Stimulated activated naive B cell treated with anti-CD40 and anti-IgM and Interleukin-4, amounts not matched to agents 10 μg/mL and 1 μg/mL and 100 μg/mL, for 72 hours (primary cell): ENCODE data around the gene FOXL3.

ENCODE experiments used
- ATAC-seq, 2 donors: fragments of 150-1000 bp; cut with Tn5 transposase; replicated peaks; 2 replicates each; pipeline ENCODE4 v1.10.0; 2021; ENCODE audit warnings: moderate library complexity in 1 of 2
- DNase-seq: peaks from one replicate; pipeline ENCODE4 v3.0.0; 2021
- H3K27ac Mint-ChIP-seq: one replicate; pipeline ENCODE4 v1.8.0; 2022; ENCODE audit warnings: mild to moderate bottlenecking, mixed read lengths
- H3K27me3 Mint-ChIP-seq, 2 donors: one replicate each; pipeline ENCODE4 v1.8.0; 2022; ENCODE audit warnings: mixed read lengths in 2 of 2
- H3K36me3 Mint-ChIP-seq, 2 donors: one replicate each; pipeline ENCODE4 v1.8.0; 2022; ENCODE audit warnings: mixed read lengths in 2 of 2, mild to moderate bottlenecking in 1 of 2
- H3K4me1 Mint-ChIP-seq, 2 donors: one replicate each; pipeline ENCODE4 v1.8.0; 2022; ENCODE audit warnings: mixed read lengths in 2 of 2, mild to moderate bottlenecking in 1 of 2
- H3K4me3 Mint-ChIP-seq, 2 donors: one replicate each; pipeline ENCODE4 v1.8.0; 2022; ENCODE audit warnings: mild to moderate bottlenecking in 2 of 2, mixed read lengths in 2 of 2, moderate library complexity in 1 of 2
- H3K9me3 Mint-ChIP-seq, 2 donors: one replicate each; pipeline ENCODE4 v1.8.0; 2022; ENCODE audit warnings: mixed read lengths in 2 of 2, mild to moderate bottlenecking in 1 of 2

FOXL3 gene

DNA sequence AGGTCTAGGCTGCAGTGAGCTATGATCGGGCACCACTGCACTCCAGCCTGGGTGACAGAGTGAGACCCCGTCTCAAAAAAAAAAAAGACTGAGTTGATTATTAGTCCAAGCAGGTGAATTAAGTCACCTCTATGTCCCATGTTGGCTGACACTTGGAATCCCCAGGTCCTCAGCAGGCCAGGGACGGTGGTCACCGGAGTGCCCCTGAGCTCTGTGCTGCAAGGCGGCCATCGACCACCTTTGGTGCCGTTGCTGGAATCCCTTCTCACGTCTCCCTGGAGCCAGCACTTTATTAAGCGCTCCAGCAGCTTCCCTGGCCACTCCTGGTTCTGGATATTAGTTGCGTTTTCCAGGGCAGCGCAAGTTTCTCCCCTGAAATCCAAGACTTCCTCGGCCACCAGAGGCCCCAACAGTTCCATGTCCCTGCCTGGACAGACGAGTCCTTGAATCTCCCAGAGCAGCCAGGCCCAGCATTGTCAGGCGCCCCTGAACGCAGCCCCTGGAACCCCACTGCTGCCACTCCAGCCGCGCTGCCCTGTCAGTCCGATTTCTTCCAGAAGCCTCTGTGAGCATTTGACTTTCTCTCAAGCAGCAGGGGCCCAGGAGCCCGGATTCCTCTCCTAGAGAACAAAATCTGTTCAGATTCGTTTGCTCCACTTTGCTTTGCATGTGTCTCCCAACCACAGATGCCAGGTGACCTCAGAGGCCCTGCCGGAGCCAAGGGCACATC lies 38.4 kb upstream of the FOXL3 start:
- H3K9me3 Mint-ChIP-seq: no peaks in the 10 kb centered on the region
- H3K4me1 Mint-ChIP-seq: no peaks in the 10 kb centered on the region
- no peak for ATAC-seq

DNA sequence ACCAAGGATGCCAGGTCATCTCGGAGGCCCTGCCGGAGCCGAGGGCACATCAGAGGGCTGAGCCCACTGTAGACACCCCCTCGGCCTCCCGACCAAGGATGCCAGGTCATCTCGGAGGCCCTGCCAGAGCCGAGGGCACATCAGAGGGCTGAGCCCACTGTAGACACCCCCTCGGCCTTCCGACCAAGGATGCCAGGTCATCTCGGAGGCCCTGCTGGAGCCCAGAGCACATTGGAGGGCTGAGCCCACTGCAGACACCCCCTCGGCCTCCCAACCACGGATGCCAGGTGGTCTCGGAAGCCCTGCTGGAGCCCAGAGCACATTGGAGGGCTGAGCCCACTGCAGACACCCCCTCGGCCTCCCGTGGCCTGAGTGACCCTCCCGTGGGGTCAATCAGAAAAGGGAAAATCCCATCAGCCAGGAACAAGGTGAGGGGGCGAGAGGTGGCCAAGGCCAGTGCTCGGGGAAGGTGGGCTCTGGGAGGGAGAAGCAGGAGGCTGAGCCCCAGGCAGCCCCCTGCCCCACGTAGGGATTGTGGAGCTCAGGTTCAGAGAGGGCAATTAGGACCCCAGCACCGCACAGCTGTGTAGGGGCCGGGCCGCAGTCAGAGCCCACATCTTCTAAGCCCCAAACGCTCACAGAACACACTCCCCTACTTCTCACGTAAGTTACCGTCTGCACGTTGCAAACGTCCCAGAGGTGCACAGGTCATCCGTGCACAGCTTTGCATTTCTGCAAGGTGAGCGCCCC lies 37.6 kb upstream of the FOXL3 start:
- Mint-ChIP-seq H3K27ac (no peak overlapping the region), H3K36me3 (no peaks in the 10 kb centered on the region), H3K4me1 (no peaks in the 10 kb centered on the region), H3K4me3 (no peak overlapping the region), H3K9me3 (no peaks in the 10 kb centered on the region), H3K27me3 (no peaks in the 10 kb centered on the region)
- ATAC-seq (no peak), DNase-seq (no peak)

More for the DNA sequence above, 38.4 kb upstream of the FOXL3 start:
- DNase-seq: no peak
- no peak overlapping the region for H3K4me3 Mint-ChIP-seq
- peaks cover 0 to under 1% of the 10 kb centered on the region in 2 donors for H3K27me3 Mint-ChIP-seq
- H3K36me3 Mint-ChIP-seq: no peaks in the 10 kb centered on the region
- no peak overlapping the region for H3K27ac Mint-ChIP-seq

DNA sequence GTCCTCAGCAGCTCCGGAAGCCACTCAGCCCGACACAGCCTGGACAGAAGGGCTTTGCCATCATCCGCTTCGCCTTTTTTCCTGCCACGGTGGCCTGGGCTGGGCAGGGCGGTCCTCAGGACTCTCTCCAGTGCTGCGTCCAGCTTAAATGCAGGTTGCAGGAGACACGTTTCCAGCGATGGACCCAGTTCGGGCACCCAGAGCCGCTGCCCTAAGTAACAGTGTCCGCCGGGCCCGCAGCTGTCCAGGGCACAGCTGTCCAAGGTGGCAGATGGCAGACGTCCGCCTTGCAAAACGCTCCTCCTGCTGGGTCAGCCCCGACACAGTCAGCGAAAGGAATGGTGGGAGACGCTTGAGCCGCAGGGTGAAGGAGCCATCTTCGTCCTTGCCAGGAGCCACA lies 37.0 kb upstream of the FOXL3 start:
- Mint-ChIP-seq H3K36me3 (no peaks in the 10 kb centered on the region), H3K9me3 (no peaks in the 10 kb centered on the region), H3K27me3 (no peaks in the 10 kb centered on the region), H3K4me3 (no peak overlapping the region), H3K4me1 (no peaks in the 10 kb centered on the region), H3K27ac (no peak overlapping the region)
- ATAC-seq: no peak
- DNase-seq: no peak

DNA sequence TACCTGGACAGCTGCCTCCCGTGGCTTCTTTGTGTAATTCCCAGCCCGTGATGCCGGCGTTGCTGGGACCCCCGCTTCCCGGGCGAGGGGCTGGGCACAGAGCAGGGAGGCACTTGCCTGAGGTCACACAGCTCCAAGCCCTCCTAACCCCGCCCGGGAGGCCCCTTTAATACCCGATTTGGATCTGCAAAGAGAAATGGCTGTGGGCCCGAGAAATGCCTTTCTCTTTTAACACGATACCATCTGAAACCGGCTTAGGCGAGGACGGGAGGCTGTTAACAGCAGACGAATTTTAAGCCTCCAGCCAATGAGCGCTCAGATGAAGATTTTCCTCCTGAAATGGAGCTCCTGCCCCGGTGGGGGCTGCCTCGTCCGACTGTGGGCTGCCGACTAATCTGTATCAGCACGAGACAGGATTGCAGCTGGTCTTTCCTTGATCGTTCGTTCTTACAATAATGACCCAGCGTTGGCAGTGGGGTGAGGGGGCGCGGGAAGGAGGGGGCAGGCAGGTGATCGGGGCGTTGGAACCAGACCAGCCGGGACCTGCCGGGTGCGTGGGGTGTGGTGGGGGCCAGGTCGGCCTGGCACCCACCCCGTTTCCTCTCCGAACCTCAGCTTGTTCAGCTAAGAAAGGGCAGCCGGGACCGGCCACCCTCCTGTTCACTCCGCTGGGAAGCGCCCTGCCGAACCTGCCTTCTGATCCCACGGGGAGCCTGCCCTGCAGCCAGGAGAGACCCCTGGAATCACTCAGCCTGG lies 36.2 kb upstream of the FOXL3 start:
- Mint-ChIP-seq H3K4me3 (no peak overlapping the region), H3K27ac (no peak overlapping the region), H3K36me3 (no peaks in the 10 kb centered on the region), H3K27me3 (no peaks in the 10 kb centered on the region), H3K9me3 (no peaks in the 10 kb centered on the region), H3K4me1 (no peaks in the 10 kb centered on the region)
- DNase-seq (no peak), ATAC-seq (no peak)

DNA sequence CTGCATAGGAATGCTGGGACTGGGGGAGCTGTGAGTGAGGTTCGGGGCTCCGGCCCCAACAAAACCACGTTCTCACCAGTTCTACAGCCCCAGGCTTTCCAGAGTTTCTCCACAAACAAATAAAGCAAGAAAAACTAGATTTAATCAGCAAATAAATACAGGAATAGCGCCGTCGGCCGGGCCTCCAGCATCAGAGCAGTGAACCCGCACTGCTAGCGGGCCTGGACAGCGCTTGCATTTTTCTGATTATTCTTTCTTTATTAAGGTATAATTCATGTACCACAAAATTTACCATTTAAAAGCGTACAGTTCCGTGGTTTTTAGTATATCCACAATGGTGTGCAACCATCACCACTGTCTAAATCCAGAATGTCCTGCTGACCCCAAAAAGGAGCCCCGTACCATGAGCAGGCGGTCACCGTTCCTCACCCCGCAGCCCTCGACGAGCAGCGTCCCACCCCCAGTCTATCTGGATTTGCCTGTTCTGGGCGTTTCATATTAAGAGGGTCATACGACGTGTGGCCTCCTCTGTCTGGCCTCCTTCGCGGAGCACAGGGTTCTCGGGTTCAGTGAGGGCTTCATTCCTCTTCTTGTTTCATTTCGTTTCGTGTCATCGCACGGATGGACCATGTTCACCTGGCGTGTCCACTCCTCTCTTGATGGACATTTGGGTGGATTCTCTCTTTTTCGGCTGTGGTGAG lies 35.5 kb upstream of the FOXL3 start:
- no peak for ATAC-seq
- Mint-ChIP-seq H3K4me3 (no peak overlapping the region), H3K9me3 (no peaks in the 10 kb centered on the region), H3K36me3 (no peaks in the 10 kb centered on the region), H3K4me1 (no peaks in the 10 kb centered on the region), H3K27me3 (no peaks in the 10 kb centered on the region), H3K27ac (no peak overlapping the region)
- DNase-seq: no peak

DNA sequence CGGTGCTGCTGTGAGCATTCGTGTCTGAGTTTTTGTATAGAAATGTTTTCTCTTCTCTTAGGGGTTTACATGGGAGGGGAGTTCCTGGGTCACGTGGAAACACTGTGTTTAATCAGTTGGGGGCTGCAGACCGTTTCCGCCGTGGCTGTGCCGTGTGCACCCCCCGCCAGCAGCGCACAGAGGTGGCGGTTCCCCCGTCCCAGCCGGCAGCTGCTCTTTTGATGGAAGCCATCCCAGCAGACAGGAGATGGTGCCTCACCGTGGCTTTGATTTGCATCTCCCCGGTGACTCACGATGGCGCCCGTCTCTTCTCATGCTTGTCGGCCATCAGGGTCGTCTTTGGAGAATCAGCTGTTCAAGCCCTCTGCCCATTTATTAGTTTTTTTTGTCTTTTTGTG lies 34.9 kb upstream of the FOXL3 start:
- Mint-ChIP-seq H3K27me3 (no peaks in the 10 kb centered on the region), H3K27ac (no peak overlapping the region), H3K4me1 (no peaks in the 10 kb centered on the region), H3K36me3 (no peaks in the 10 kb centered on the region), H3K9me3 (no peaks in the 10 kb centered on the region), H3K4me3 (no peak overlapping the region)
- no peak for ATAC-seq
- no peak for DNase-seq

DNA sequence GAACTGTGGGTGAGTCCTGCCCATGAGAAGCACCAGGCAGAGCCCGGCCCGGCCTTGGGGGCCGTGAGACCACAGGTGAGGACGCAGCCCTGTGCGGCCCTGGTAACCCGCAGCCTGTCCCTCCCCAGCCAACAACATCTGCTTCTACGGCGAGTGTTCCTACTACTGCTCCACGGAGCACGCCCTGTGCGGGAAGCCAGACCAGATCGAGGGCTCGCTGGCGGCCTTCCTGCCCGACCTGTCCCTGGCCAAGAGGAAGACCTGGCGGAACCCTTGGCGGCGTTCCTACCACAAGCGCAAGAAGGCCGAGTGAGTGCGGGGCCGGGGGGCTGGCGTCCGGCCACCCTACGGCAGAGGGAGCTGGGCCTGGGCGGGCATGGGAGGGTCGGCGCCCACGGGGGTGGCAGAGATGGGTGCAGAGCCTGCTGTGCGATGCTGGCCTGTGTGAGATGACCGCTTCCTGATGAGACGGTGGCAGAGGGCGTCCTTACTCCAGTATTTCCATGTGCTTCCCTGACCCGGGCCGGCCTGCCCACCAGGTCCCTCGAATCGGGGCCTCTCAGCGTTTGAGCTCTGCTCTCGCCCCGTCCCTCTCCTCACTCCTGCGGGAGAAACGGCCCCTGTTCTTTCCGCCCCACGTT lies 34.1 kb upstream of the FOXL3 start:
- no peak for DNase-seq
- H3K36me3 Mint-ChIP-seq: no peaks in the 10 kb centered on the region
- H3K9me3 Mint-ChIP-seq: no peaks in the 10 kb centered on the region
- no peak overlapping the region for H3K4me3 Mint-ChIP-seq
- ATAC-seq: no peak
- H3K27me3 Mint-ChIP-seq: no peaks in the 10 kb centered on the region
- no peak overlapping the region for H3K27ac Mint-ChIP-seq
- H3K4me1 Mint-ChIP-seq: no peaks in the 10 kb centered on the region

DNA sequence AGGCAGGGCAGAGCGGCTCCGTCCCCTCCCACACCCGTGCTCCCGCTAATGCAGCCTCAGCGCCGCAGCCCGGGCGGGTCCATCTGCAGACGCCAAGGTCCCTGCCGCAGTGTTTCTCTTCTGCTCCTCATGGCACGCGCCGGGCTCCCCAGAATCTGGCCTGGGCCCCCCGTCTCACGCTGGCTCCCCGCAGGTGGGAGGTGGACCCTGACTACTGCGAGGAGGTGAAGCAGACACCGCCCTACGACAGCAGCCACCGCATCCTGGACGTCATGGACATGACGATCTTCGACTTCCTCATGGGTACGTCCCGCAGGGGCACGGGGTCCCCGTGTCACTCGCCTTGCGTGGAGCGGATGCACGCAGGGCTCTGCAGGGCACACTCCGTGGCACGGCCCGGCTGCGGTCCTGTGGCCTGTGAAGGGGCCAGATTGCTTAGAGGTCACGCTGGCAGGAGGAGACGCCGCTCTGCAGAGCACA lies 33.5 kb upstream of the FOXL3 start:
- Mint-ChIP-seq H3K36me3 (no peaks in the 10 kb centered on the region), H3K27ac (no peak overlapping the region), H3K9me3 (no peaks in the 10 kb centered on the region), H3K4me1 (no peaks in the 10 kb centered on the region), H3K4me3 (no peak overlapping the region), H3K27me3 (no peaks in the 10 kb centered on the region)
- DNase-seq (no peak), ATAC-seq (no peak)

DNA sequence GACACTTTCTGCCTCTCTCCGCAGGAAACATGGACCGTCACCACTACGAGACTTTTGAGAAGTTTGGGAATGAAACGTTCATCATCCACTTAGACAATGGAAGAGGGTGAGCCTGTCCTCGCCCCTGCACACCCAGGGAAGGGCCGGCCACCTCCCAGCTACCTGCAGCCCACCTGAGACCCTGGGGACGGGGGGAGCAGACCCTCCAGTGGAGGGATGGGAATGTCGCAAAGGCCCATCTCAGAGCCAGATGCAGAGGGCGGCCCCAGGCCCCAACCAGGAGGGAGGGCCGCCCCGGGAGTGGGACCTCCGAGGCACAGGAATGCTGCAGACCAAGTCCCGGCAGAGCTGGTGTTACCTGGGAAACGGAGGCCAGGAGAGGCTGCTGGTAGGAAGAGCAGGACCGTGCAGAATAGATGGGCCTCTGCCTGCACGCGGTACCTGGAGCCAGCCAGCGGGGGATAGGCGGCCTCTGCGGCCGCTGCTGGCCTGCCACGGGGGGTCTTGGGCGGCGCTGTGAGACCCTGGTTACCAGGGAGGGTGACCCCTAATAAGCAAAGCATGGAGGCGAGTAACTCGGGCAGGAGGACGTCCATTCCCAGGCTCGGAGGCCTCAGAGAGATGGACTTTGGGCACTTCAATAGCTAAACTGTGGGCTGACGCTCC lies 32.9 kb upstream of the FOXL3 start:
- Mint-ChIP-seq H3K36me3 (peaks cover 4 to 5% of the 10 kb centered on the region in 2 donors), H3K27ac (no peak overlapping the region), H3K9me3 (peaks cover 4 to 5% of the 10 kb centered on the region in 2 donors), H3K27me3 (no peaks in the 10 kb centered on the region), H3K4me3 (no peak overlapping the region), H3K4me1 (peaks cover 4 to 6% of the 10 kb centered on the region in 2 donors)
- no peak for ATAC-seq
- no peak for DNase-seq

DNA sequence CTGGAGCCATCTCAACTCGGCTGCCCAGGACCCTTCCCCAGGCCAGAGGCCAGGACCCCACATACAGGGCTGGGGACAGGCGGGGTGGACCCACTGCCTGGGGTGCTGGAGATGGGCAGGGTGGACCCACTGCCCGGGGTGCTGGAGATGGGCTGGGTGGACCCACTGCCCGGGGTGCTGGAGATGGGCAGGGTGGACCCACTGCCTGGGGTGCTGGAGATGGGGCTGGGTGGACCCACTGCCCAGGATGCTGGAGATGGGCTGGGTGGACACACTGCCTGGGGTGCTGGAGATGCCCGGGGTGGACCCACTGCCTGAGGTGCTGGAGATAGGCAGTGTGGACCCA lies 32.4 kb upstream of the FOXL3 start:
- ATAC-seq: no peak
- DNase-seq: no peak
- H3K4me1 Mint-ChIP-seq: peaks cover 9 to 11% of the 10 kb centered on the region in 2 donors
- H3K9me3 Mint-ChIP-seq: peaks cover 10% of the 10 kb centered on the region in 2 donors
- H3K4me3 Mint-ChIP-seq: no peak overlapping the region
- no peaks in the 10 kb centered on the region for H3K27me3 Mint-ChIP-seq
- H3K36me3 Mint-ChIP-seq: peaks cover 6 to 9% of the 10 kb centered on the region in 2 donors
- H3K27ac Mint-ChIP-seq: no peak overlapping the region

DNA sequence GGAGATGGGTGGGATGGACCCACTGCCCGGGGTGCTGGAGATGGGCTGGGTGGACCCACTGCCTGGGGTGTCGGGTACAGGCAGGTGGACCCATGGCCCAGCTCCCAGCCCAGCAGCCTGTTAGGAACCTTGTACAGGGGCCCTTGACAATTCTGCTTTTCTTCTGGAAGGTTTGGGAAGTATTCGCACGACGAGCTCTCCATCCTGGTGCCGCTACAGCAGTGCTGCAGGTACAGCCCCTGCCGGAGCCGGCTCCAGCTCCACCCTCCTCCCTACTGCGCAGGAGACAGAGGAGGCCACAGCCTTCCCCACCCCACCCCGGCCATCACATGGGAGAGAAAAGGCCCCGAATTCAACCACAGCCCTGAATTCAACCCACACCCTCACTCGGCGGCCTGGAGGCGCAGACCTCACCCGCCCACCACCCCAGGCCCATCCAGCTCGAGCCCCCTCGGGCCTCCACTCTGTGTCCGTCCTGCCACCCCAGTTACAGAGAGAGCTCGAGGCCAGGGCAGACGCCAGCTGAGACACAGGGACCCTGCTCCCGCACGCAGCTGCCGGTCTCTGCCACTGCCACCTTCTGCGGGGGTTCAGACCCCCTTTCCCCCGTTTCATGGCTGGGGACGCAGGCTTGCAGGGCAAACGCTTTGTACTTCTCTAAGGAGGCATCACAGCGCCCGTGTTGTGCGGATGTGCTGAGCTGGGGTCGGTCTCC lies 31.3 kb upstream of the FOXL3 start:
- Mint-ChIP-seq H3K27me3 (no peaks in the 10 kb centered on the region), H3K36me3 (peaks cover 6 to 9% of the 10 kb centered on the region in 2 donors), H3K9me3 (peaks cover 10% of the 10 kb centered on the region in 2 donors), H3K4me1 (peaks cover 9 to 11% of the 10 kb centered on the region in 2 donors), H3K4me3 (no peak overlapping the region), H3K27ac (no peak overlapping the region)
- ATAC-seq (no peak), DNase-seq (no peak)

DNA sequence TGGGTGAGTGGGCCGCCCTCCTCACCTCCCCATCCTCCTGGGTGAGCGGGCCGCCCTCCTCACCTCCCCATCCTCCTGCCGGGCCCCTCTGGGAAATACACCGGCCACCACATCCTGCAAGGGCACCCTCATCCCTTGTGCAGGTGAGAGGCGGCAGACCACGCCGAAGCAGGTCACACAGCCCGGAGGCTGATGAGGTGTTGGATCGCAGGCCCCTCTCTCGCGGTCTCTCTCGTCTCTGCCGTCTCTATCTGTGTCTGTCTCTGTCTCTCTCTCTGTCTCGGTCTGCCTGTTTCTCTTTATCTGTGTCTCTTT lies 30.8 kb upstream of the FOXL3 start:
- Mint-ChIP-seq H3K4me1 (peaks cover 9 to 16% of the 10 kb centered on the region in 2 donors), H3K27me3 (no peaks in the 10 kb centered on the region), H3K27ac (no peak overlapping the region), H3K9me3 (peaks cover 10% of the 10 kb centered on the region in 2 donors), H3K4me3 (no peak overlapping the region), H3K36me3 (peaks cover 6 to 9% of the 10 kb centered on the region in 2 donors)
- ATAC-seq (no peak), DNase-seq (no peak)

DNA sequence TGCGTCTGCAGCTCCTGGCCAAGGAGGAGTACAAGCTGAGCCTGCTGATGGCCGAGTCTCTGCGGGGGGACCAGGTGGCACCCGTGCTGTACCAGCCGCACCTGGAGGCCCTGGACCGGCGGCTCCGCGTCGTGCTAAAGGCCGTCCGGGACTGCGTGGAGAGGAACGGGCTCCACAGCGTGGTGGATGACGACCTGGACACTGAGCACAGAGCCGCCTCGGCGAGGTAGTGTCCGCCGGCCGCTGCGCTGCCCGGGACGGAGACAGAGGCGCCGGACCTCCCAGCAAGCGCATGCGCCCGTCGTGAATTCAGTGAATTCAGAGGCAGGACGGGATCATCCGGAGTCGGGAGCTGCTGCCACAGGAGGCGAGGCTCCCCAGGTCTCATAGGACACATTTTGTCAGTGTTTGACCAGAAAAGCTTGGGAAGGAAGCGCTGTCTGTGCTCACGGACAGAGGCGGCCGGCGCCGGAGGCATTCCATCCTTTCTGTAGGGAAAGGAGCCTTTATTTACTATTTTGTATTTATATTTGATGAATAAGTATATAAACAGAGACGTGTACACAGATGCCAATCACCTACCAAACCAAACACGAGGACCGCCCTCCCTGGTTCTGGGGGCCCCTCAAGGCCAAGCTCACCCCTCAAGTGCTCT lies 30.1 kb upstream of the FOXL3 start:
- Mint-ChIP-seq H3K27ac (no peak overlapping the region), H3K9me3 (peaks cover 10 to 13% of the 10 kb centered on the region in 2 donors), H3K4me3 (no peak overlapping the region), H3K27me3 (no peaks in the 10 kb centered on the region), H3K4me1 (peaks cover 9 to 17% of the 10 kb centered on the region in 2 donors), H3K36me3 (peaks cover 6 to 9% of the 10 kb centered on the region in 2 donors)
- no peak for DNase-seq
- ATAC-seq: no peak
